HTERT RPE-1 (cell line): ENCODE measurements around the gene DIPK1A.

Experiments
- in situ Hi-C: fragments of 300-500 bp; cut with MboI; formaldehyde crosslinking; loops from 4 replicates; pipeline ENCODE4 v1.14.3; 2020; ENCODE audit warnings: low sequenced_read_pairs

Gene DIPK1A

DNA sequence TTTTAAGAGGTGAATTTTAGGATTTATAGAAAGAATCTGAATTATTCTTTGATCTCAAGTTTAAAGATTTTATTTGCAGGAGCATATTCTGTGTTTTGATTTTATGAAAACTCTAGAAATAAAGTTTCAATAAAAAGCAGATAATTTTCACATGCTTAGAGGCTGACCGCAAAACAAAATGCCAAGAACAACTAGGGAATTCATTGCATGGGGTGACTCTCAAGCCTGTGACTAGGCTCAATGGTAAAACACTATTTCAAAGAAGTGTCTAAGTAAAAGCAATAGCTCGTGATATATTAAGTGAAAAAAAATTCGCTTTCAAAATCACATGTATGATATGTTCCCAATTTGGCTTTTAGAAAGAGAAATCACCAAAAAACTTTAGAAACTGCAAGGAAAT, 79.9 kb downstream of the DIPK1A start:
- in situ Hi-C loops: no loop called here

DNA sequence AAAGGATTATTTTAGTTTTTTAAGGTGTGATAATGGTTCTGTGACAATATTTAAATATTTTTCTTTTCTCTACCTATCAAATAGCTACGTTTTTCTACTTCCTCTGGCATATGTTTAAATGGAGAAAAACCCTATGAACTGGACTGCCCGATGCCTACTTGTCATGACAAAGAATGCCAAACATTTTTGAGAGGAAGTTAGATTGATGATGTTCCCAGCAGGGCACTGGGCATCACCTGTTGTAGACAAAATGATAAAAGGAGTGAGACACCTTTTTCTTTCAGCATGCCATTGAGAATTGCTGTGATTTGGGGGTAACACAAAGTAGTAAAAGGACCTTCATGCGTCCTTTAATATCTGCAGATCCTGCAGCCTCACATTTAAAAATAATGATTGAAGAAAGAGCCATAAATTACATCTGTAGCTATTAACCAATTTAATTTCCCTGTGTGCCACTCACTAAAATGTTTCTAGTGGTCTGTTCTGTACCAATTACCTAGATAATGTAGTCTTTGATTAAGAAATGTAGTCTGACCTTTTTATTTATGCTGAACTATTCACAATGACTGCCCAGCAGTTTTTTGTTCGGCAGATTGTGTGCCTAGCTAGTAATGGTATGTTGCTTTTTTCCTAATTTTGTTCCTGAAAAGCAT, 81.8 kb downstream of the DIPK1A start:
- in situ Hi-C loops: no loop called here

DNA sequence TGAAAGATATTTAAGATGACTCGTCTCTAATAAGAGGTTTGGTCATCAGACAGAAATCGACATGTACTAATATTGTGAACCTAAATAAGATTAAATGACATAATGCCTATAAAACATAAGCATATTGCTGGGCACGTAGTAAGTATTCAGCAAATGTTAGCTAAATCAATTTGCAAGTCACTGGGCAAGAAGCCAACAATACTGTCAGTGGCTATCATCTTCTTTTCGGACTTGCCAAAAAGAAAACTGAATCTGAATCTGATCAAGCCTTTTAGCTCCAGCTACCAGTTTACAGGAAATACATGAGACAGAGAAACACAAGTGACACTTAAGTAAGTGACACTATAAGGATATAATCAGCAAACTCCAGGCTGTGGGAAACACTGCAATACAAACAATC, 83.5 kb downstream of the DIPK1A start:
- in situ Hi-C loops: no loop called here

DNA sequence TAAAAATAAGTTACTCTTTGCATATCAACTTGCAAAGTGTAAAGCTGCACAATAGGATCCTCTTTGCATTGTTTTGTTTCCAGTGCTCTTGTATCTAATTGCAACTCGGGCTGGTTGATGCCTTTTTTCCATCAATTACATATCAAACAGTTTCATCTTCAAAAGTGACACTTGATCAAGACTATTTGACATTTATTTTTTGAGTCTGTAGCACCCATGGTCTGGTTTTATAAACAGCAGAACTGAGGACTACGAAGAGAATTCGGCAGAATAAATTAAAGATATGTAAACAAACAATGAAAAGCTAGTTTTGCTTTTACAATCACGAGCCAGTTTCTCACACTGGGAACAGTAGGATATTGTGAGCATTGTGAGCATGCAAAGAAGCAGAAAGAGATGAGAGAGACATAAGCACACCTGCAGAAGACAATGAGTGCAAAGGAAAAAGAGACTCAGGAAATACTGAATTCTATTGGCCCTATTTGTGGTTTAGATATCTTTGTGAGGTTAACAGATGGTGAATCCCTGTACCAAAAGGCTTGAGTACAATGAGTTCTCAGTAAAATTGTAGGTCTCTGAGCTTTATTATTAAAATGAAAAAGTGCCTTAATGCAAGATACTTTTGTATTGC, 84.1 kb downstream of the DIPK1A start:
- in situ Hi-C loops: no loop called here

DNA sequence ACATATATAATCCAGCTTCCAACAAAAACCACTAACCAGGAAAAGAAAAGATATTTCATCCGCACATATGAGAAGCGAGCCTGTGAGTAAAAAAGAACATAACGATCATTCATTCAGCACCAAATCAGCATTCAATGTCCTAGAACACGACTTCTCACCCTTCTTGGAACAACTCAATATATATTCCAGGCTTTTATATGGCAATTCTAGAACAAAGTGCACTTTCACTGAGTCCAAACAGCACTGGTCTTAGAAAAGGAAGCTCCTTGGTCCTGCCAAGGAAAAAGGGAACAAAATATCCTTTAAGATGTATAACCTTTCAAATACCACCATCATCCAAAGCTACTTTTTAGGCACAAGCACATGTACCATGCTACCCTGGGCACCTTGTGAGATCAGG, 84.9 kb downstream of the DIPK1A start:
- in situ Hi-C loops: no loop called here

DNA sequence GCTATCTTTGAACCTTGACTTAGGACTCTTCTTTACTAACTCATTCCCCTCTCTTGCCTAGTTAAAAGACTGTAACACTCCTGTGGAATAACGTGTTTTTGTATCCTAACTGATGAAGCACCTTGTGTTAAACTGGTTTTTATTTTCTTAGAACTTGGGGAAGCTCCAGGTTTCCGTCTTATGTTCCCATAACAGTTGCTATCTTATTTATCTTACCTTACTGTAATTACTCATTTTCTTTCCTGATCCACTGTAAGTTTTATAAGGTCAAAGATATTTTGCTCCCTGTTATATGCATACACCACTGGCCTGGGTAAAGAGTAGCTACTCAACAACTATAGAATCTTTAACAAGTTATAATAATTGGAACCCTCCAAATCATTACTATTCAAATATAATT, 86.3 kb downstream of the DIPK1A start:
- in situ Hi-C loops: loop anchor here (25.0 kb wide), 1 partner anchor 87 kb away; the partner anchor contains the start of gene DIPK1A

DNA sequence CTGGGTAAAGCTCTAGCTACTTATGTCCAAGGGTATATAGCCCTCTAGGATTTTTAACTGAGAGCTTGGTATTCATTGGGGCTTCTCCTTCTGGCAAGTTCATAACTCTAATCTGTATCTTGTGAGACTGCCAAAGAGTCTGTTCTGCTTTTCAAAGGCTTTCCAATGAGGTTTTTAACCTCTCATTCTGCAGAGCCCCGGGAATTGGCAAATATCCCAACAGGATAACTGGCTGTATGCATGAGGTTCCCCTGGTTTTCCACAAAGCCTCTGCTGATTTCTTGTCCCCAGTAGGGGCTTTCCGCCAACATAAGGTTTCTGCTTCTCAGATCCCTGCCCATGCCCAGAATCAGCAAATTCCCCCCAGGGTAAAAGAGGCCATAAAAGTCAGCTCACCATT, 88.5 kb downstream of the DIPK1A start:
- in situ Hi-C loops: loop anchor here (25.0 kb wide), 1 partner anchor 90 kb away; the partner anchor contains the start of gene DIPK1A

DNA sequence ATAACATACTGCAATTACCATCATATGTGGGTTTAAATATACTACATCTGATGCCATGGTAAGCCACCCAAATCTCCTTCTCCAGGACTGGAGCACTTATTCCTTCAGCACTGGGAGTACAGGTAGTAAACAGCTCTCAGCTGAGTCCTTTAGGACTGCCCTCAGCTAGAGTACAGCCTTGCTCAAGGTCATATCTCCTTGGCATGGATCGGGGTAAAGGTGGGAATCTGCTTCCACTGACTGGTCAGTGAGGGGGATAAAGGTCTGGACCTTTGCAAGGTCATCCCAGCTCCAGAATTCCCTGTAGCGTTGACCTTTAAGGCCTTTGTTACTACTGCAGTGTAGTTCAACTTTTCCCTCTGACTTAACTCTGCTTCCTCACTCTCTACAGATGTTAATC, 90.7 kb downstream of the DIPK1A start:
- in situ Hi-C loops: loop anchor here (25.0 kb wide), 1 partner anchor 92 kb away; the partner anchor contains the start of gene DIPK1A

DNA sequence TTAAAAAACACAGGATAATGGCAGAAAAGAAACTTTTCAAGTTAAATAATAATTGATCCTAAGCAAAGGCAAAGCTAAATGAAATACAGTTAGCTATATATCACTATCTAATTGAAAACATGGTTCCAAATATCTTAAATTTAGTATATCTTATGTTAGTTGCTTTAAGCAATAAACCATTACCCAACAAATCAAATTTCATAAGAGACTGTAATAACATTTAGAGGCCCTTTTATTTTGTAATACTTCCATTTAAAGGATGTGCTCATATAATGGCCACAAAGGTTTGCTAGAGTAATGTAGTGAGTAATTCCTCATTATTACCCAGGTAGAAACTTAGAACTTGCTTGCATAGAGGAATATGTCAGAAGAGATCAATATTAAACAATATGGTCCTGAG, 97.1 kb downstream of the DIPK1A start:
- in situ Hi-C loops: loop anchor here (25.0 kb wide), 1 partner anchor 98 kb away; the partner anchor contains the start of gene DIPK1A

DNA sequence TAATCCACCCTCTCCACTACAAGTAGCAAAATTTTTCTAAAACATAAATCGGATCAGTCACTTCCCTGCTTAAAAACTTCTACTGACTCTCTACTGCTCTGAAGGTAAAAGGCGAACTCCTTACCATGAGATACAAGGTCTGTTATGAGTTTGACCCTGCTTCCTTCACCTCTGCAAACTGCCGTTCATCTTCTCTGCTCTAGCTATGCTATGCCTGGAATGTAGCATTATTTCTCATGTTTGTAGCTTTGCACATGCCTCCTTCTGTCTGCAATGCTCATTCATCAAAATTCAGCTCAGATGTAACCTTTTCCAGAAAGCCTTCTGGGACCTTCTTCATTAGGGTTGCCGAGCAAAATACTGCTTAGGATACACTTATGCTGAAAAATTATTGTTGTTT, 98.7 kb downstream of the DIPK1A start:
- in situ Hi-C loops: loop anchor here (25.0 kb wide), 1 partner anchor 100 kb away; the partner anchor contains the start of gene DIPK1A

DNA sequence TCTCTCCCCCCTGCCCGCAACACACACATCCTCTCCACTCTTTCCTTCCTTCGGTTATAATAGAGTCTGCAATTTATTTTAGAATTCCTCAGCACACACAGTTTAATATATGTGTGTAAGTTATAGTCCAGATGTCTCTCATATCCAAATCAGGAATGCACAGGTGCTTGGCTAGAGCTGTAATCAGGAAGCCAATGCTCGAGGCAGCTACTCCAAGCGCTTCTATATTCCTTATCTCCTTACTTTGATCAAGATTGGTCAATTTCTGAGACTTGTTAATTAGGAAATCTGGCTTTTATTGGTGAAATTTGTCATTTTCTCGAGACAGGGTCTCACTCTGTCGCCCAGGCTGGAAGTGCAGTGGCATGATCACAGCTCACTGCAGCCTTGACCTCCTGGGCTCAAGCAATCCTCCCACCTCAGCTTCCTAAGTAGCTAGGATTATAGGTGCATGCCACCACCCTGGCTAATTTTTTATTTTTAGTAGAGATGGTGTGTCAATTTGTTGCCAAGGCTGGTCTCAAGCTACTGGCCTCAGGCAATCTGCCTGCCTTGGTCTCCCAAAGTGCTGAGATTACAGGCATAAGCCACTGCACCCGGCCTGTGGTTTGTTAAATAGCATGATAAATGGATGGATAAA, 101.7 kb downstream of the DIPK1A start:
- in situ Hi-C loops: loop anchor here (25.0 kb wide), 1 partner anchor 103 kb away; the partner anchor contains the start of gene DIPK1A

DNA sequence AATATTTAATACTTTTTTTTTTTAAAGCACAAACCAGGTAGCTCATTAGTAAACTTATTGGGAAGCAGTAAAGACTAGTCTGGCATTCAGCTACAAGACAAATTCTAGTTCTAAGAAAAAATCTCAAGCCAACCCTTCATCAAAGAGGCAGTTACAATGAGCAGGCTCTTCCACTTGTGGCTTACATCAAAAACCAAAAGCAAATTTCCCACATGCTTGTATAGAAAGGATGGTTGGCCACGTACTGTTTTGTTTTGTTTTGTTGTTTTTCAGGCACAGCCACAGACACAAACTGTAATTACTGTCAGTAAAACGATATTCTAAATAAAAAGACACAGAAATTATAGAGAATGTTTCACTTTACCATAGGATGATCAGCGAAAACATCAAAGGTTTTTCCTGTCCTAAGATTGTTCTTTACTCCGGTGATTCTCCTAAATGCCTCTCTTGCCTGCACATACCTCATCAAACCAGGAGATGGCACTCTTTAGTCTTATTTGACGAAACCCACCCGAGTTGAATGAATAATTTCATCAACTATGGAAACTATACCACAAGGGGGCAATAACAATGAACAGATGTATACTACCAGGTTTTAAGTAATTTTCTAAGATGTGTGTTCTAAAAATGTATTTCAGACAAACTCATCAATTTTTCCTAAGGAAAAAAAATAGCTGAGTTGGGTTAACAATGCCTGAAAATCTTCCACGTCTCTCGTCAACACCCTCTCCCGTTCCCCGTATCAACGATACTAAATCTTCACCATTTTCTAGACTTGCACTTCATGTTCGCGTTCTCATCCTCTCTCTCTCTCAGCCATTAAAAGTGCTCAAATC, 102.5 kb downstream of the DIPK1A start:
- in situ Hi-C loops: loop anchor here (25.0 kb wide), 1 partner anchor 104 kb away; the partner anchor contains the start of gene DIPK1A

DNA sequence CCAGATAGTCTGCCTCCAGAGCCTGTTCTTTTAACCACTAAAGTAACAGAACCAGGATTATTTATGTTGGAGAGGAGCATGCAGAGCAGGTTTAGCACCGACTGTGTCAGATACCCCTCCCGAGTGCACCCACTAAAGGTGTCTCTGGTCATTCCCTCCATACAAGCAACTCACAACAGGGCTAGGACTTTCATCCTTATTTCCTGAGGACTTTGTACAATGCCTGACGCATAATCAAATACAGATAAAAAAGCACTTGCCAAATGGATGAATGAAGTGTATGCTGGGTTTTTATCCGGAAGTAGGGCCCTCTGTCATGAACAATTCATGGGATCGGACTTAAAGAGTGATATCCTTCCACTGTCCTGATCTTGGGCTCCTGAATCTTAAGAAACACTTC, 103.4 kb downstream of the DIPK1A start:
- in situ Hi-C loops: loop anchor here (25.0 kb wide), 1 partner anchor 104 kb away; the partner anchor contains the start of gene DIPK1A

DNA sequence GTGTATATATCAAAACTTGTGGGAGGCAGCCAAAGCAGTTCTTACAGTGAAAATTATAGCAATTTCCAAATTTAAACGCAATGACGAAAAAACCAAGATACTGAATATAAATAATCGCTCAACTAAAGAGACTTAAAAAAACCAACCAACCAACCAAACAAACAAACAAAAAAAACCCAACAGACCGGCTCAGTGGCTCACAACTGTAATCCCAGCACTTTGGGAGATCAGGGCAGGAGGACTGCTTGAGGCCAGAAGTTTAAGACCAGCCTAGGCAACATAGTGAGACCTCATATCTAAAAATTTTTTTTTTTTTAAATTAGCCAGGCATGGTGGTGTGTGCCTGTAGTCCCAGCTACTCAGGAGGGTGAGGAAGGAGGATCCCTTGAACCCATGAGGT, 106.0 kb downstream of the DIPK1A start:
- in situ Hi-C loops: loop anchor here (25.0 kb wide), 1 partner anchor 107 kb away; the partner anchor contains the start of gene DIPK1A

DNA sequence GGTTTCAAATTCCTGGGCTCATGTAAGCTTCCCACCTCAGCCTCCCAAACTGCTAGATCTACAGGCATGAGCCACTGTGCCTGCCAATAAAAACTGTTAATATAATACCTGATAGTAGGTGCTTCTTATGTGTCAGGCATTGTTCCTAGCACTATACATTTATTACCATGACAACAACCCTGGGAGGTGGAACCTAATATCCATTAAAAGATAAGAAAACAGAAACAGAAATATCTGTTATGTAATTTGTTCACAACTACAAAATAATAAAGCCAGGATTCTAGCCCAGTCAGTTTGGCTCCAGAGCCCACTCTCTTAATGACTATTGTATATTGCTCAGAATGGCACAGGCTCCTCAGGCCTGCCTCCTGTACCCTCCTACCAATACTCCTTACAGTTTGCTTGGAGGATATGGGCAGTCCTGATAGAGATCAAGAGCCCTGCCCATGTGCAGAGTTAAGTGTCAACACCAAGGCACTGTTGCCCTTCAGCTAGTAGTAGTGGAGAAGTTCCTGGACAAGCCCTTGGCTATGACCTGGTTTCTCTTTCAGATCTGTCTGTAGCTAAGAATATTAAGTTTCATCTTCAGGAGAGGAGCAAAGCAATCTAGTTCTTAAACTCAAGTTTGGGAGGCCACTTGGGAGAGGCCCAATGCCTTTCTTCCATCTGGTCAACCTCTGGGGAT, 107.0 kb downstream of the DIPK1A start:
- in situ Hi-C loops: loop anchor here (25.0 kb wide), 1 partner anchor 108 kb away; the partner anchor contains the start of gene DIPK1A

DNA sequence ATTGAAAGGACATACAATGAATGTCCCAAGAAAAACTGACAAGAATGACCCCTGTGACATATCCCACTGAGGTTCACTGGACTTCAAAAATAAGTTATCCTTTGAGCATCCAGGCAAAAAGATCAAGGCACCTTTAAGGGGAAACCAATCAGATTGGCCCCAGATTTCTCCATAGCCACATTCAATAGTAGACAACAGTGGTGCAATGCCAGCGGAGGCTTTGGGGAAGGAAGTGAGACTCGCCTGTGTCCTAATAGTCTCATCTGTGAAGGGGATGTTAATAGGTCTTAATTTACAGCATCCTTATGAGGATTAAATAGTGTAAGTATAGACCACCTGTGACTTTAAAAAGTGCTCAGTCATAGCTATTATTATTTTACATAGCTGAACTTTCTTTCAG, 108.0 kb downstream of the DIPK1A start:
- in situ Hi-C loops: loop anchor here (25.0 kb wide), 1 partner anchor 109 kb away; the partner anchor contains the start of gene DIPK1A

DNA sequence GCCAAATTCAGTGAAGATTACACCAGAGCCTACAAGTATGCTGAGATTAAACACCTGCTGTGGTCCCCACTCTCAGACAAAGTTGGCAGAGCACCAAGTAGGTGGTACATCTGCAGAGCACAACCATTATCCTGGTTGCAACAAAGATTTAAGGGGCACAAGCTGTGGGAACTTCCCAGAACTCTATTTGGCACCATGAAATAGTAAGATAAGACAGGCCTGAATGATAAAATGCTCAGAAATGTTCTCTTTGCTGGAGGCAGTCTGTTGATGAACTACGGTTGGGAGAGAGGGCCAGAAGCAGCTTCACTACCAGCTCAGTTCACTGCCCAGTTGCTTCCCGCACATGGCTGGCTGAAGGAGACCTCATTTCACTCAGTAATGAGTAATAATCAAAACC, 109.5 kb downstream of the DIPK1A start:
- in situ Hi-C loops: loop anchor here (25.0 kb wide), 1 partner anchor 111 kb away; the partner anchor contains the start of gene DIPK1A

DNA sequence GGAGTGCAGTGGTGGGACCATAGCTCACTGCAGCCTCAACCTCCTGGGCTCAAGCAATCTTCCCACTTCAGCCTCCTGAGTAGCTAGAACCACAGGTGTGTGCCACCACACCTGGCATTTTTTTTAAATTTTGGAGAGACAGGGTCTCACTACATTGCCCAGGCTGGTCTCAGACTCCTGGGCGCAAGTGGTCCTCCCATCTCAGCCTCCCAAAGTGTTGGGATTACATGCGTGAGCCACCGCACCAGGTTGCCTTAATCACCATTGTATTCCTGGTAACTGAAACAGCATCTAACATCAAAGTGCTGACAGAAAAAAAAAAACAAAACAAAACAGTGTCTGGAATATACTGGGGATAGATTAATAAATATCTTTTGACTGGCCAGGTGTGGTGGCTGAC, 111.2 kb downstream of the DIPK1A start:
- in situ Hi-C loops: loop anchor here (25.0 kb wide), 1 partner anchor 112 kb away; the partner anchor contains the start of gene DIPK1A

DNA sequence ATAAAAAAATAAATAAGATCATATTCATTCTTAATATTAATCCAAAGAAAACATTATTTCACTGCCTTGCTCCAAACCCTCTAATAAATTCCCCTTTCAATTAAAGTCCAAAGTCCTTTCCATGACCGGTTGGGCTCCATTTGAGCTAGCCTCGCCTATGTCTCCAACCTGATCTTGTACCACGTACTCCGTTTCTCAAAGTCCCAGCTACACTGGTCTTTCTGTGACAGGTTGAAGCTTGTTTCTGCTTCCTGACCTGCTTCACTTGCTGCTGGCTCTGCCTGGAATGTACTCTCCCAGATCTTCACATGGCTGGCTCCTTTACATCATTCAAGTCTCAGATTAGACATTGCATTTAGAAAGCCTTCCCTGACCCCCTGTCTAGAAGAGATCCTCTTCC, 113.1 kb downstream of the DIPK1A start:
- in situ Hi-C loops: no loop called here

DNA sequence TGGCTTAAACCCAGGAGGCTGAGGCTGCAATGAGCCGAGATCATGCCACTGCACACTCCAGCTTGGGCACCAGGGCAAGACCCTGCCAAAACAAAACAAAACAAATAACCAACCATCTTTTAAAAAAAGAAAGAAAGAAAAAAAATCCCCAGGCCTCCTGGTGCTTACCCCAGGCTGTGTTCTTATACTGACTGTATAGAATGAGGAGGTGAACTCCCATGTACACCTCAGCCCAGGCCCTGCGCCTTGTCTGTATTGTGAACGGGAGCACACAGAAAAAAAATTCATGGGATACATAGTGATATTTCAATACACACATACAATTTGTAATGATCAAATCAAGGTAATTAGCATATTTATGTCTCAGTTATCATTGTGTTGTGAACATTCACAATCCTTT, 115.4 kb downstream of the DIPK1A start:
- in situ Hi-C loops: no loop called here
